ENCODE data around the gene IKBKG. TPM values are rescaled to one million over a fixed set of nuclear protein-coding genes. Genes with fewer than 3 reads are reported as not detected.
"Not testable (repeated sequence)": the region's sequence is repeated elsewhere in the genome, so short reads cannot be mapped to it uniquely, and the experiment has no call there.

IKBKG gene, protein sequence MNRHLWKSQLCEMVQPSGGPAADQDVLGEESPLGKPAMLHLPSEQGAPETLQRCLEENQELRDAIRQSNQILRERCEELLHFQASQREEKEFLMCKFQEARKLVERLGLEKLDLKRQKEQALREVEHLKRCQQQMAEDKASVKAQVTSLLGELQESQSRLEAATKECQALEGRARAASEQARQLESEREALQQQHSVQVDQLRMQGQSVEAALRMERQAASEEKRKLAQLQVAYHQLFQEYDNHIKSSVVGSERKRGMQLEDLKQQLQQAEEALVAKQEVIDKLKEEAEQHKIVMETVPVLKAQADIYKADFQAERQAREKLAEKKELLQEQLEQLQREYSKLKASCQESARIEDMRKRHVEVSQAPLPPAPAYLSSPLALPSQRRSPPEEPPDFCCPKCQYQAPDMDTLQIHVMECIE
- 16.8 and 18.5 TPM in 2 replicates for total RNA-seq

DNA sequence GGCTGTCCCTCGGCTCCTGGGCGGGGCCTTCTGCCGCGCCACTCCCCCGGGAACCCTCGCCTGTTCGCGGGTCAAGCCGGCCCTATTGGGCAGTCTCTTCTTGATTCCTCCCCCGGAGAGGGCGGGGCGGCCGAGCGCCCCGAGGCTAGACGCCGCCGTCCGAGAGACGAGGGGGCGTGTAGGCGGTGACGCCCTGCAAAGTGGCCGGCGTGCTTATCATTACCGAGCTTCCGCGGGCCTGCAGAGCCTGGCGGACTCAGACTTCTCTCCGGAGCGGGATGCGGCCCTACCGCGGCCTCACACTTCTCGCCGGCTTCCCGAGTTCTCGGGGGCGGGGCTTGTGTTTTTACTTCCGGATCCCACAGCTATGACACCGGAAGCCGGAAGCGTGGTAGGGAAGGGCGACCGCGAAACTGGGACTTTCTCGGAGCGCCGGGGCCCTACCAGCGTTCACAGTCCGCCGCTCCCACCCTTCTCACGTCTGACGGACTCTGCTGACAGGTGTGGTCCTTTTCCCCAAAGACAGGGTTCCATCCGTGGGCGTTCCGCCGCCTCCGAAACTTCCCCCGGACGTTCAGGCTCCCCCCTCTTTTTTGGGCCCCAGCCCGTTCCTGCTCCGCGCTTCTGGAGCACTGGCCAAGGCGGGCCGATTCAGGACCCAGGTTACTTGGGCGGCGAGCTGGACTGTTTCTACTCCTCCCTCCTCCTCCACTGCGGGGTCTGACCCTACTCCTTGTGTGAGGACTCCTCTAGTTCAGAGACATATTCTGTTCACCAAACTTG is at the start of gene IKBKG:
TSS of gene IKBKG (plus strand) at position 376 of the 783 bp plus-strand sequence. CDS start 4,383 bp downstream, outside the sequence.
- peaks cover 4% of the 10 kb centered on the region for H3K36me3 ChIP-seq (ENCODE audit: insufficient read depth, low read length)
- peak within 1 kb of the TSS; percentile 81 for H3K4me3 ChIP-seq (ENCODE audit: insufficient read depth, low read length)
- peaks cover 23% of the 10 kb centered on the region for H3K4me1 ChIP-seq (ENCODE audit: insufficient read depth, low read length)
- DNase-seq (ENCODE audit: insufficient read length, low spot score, missing footprints), result peak; percentile 98
- peaks cover 18% of the 10 kb centered on the region for H4K20me1 ChIP-seq (ENCODE audit: insufficient read depth, low read length)
- H3K79me2 ChIP-seq (ENCODE audit: insufficient read depth, low read length), result peaks cover 62% of the 10 kb centered on the region
- TF ChIP-seq, protein P1, sequence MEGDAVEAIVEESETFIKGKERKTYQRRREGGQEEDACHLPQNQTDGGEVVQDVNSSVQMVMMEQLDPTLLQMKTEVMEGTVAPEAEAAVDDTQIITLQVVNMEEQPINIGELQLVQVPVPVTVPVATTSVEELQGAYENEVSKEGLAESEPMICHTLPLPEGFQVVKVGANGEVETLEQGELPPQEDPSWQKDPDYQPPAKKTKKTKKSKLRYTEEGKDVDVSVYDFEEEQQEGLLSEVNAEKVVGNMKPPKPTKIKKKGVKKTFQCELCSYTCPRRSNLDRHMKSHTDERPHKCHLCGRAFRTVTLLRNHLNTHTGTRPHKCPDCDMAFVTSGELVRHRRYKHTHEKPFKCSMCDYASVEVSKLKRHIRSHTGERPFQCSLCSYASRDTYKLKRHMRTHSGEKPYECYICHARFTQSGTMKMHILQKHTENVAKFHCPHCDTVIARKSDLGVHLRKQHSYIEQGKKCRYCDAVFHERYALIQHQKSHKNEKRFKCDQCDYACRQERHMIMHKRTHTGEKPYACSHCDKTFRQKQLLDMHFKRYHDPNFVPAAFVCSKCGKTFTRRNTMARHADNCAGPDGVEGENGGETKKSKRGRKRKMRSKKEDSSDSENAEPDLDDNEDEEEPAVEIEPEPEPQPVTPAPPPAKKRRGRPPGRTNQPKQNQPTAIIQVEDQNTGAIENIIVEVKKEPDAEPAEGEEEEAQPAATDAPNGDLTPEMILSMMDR (IDR thresholded peaks at IDR 0.05; ENCODE audit: extremely low read depth, low read depth, low read length), result no peak
- H3K27me3 ChIP-seq (ENCODE audit: insufficient read depth, low read length), result no peaks in the 10 kb centered on the region
- peak within 1 kb of the TSS; percentile 90 for H3K27ac ChIP-seq (ENCODE audit: low read depth, low read length)
- no peaks in the 10 kb centered on the region for H3K9me3 ChIP-seq (ENCODE audit: low read depth, low read length)
- H3K4me2 ChIP-seq (ENCODE audit: insufficient read depth, low read length), result peak within 1 kb of the TSS; percentile 84
- peak within 1 kb of the TSS; percentile 85 for H2AFZ ChIP-seq (ENCODE audit: low read length)

DNA sequence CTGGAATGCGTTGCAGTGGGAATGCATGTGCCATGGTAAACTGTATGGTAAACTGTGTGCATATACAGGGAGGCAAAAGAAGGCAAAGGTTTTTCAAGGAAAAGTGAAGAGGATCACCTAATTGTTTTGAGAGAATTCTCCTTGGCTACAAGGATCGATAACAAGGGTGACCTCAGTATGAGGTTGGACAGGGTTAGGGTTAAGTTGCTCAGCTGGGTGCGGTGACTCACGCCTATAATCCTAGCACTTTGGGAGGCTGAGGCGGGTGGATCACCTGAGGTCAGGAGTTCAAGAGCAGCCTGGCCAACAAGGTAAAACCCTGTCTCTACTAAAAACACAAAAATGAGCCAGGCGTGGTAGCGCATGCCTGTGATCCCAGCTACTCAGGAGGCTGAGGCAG is 46.0 kb upstream of the IKBKG start:
- not testable (repeated sequence) for H3K4me3 ChIP-seq (ENCODE audit: insufficient read depth, low read length); H3K9me3 ChIP-seq (ENCODE audit: low read depth, low read length); H3K27ac ChIP-seq (ENCODE audit: low read depth, low read length); H3K27me3 ChIP-seq (ENCODE audit: insufficient read depth, low read length); H3K4me2 ChIP-seq (ENCODE audit: insufficient read depth, low read length); H3K79me2 ChIP-seq (ENCODE audit: insufficient read depth, low read length); H3K4me1 ChIP-seq (ENCODE audit: insufficient read depth, low read length); H2AFZ ChIP-seq (ENCODE audit: low read length); H4K20me1 ChIP-seq (ENCODE audit: insufficient read depth, low read length); H3K36me3 ChIP-seq (ENCODE audit: insufficient read depth, low read length)
- DNase-seq (ENCODE audit: insufficient read length, low spot score, missing footprints), result peak; percentile 39

DNA sequence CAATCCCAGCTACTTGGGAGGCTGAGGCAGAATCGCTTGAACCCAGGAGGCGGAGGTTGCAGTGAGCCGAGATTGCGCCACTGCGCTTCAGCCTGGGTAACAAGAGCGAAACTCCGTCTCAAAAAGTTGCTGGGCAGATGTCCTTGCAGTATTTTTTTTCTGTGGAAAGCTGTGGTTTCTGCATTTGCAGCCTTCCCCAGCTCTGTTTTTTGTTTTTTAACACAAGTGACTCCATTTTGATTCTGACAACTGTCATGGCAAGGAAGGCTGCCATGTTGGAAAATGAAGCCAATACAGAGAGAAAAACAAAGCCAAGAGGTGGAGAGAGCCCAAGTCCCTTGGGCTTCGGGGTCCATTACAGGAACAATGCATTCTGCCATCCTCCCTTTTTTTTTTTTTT is 45.3 kb upstream of the IKBKG start:
- Histone ChIP-seq H3K4me3 (ENCODE audit: insufficient read depth, low read length) (no peak overlapping the region), H3K36me3 (ENCODE audit: insufficient read depth, low read length) (no peaks in the 10 kb centered on the region), H3K27me3 (ENCODE audit: insufficient read depth, low read length) (no peaks in the 10 kb centered on the region), H3K9me3 (ENCODE audit: low read depth, low read length) (no peaks in the 10 kb centered on the region), H3K4me2 (ENCODE audit: insufficient read depth, low read length) (no peak overlapping the region), H3K79me2 (ENCODE audit: insufficient read depth, low read length) (no peaks in the 10 kb centered on the region), H4K20me1 (ENCODE audit: insufficient read depth, low read length) (no peaks in the 10 kb centered on the region), H2AFZ (ENCODE audit: low read length) (no peak overlapping the region), H3K4me1 (ENCODE audit: insufficient read depth, low read length) (no peaks in the 10 kb centered on the region), H3K27ac (ENCODE audit: low read depth, low read length) (no peak overlapping the region)
- TF ChIP-seq, protein P1 (IDR thresholded peaks at IDR 0.05; ENCODE audit: extremely low read depth, low read depth, low read length), result no peak
- no peak for DNase-seq (ENCODE audit: insufficient read length, low spot score, missing footprints)

DNA sequence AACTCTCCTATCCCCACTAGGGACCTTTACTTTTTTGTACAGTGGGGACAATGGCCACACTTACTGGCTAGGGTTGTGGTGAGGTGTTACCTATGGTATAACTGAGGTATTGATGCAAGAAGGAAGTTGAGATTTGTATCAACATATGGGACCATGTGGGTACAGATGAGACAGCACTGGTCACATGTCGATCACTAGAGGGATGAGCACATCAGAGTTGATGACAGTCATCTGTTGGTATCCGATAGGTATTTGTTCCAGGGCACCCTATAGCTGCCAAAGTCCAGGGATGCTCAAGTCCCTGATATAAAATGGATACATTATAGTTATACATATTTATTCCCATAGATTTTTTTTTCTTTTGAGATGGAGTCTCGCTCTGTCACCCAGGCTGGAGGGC is 44.4 kb upstream of the IKBKG start:
- TF ChIP-seq, protein P1 (IDR thresholded peaks at IDR 0.05; ENCODE audit: extremely low read depth, low read depth, low read length), result no peak
- no peaks in the 10 kb centered on the region for H3K27me3 ChIP-seq (ENCODE audit: insufficient read depth, low read length)
- H3K79me2 ChIP-seq (ENCODE audit: insufficient read depth, low read length), result no peaks in the 10 kb centered on the region

More for the DNA sequence above, 44.4 kb upstream of the IKBKG start:
- no peak overlapping the region for H3K4me3 ChIP-seq (ENCODE audit: insufficient read depth, low read length)
- no peak overlapping the region for H3K27ac ChIP-seq (ENCODE audit: low read depth, low read length)
- no peaks in the 10 kb centered on the region for H4K20me1 ChIP-seq (ENCODE audit: insufficient read depth, low read length)
- no peak overlapping the region for H2AFZ ChIP-seq (ENCODE audit: low read length)
- H3K4me1 ChIP-seq (ENCODE audit: insufficient read depth, low read length), result no peaks in the 10 kb centered on the region
- no peak overlapping the region for H3K4me2 ChIP-seq (ENCODE audit: insufficient read depth, low read length)
- no peaks in the 10 kb centered on the region for H3K36me3 ChIP-seq (ENCODE audit: insufficient read depth, low read length)
- peak; percentile 11 for DNase-seq (ENCODE audit: insufficient read length, low spot score, missing footprints)
- no peaks in the 10 kb centered on the region for H3K9me3 ChIP-seq (ENCODE audit: low read depth, low read length)

Measured in osteoblast (primary cell).